ENCODE results near the gene UBE2F.
"Not testable (repeated sequence)": the region's sequence is repeated elsewhere in the genome, so short reads cannot be mapped to it uniquely, and the experiment has no call there.

UBE2F gene

DNA sequence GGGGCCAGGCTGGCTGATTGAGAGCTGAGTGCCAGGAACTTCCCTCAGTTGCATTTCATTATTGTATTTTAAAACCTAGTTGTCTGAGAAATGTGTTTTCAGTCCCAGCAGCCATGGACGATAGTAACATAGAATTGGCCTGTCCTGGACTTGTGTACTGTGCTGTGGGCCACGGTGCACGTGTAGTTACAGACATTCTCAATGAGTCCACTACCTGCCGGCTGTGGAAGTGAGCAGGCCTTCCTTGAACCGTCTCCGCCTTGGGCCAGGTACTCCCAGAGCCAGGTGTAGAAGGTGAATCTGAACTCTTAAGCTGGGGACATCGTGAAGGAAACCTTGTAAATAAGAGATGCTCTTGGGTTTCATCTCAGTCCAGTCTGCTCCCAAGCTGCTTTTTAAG, 47.0 kb downstream of the UBE2F start:
- in situ Hi-C loops (cut with MboI; ENCODE audit: low sequenced_read_pairs): no loop called here

DNA sequence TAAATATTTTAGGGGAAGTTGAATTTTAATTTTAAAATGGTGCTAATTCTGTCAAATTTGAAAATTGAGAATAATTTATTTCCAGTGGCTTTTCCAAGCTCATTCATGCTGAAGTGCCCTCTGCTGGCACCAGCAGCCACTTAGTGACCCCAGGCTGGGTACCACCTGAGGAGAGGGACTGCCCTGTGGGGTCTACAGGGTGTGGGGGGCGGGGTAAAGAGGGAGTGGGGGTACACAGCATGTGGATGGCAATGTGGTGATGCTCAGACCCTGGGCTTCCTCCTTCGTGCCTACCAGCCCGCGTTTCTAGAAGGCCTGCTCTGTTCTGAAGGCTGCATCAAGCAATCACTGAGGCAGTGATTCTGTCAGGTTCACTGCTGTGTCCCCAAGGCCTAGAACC, 48.9 kb downstream of the UBE2F start:
- in situ Hi-C loops (cut with MboI; ENCODE audit: low sequenced_read_pairs): no loop called here

DNA sequence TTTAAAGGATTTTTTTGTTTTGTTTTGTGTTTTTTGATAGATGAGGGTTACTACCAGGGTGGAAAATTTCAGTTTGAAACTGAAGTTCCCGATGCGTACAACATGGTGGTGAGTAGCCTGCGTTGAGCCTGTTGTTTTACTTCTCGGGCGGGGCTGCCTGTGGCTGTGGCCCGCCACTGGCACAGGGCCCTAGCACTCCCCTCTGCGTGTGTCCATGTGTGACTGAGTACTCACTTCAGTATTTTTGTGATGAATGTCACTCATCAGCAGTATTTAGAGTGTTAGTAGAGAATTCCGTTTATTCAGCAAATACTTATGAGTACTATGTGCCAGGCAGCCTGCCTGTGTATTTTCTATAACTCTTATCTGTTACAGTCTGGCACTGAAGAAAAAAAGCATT, 49.7 kb downstream of the UBE2F start:
- in situ Hi-C loops (cut with MboI; ENCODE audit: low sequenced_read_pairs): no loop called here

DNA sequence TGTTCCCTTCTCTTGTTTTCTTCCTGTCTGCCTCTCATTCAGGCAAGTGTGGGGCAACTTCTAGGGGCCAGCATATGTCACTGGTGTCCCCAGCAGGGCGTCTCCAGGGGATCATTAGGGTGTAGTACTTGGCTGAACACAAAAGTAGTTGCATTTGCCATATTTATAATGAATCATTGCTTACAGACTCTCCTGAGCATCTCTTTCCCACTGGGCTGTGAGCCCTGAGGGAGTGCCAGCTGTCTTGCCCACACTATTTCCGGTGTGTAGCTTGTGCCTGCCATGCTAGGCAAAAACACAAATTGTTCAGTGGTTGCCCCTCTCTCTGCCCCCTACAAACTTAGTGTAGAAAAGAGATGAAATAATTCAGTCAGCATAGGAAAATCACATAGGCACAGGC, 53.1 kb downstream of the UBE2F start:
- in situ Hi-C loops (cut with MboI; ENCODE audit: low sequenced_read_pairs): no loop called here

DNA sequence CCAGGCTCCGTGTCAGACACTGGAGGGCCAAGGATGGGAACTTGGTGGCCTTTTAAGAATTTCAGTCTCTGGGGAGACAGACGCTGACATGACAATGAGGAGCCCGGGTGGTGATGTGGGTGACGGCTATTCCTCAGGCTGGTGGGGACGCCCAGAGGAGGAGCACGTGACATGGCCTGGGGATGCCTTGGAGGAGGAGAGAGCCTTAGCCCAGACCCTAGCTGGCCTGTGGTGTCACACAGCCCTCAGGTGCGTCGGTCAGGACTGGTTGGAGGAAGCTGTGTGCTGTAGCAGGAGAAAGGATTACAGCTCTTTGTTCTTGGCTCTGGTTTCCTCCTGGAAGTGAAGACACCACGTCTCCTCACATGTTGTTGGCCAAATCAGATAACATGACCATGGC, 54.0 kb downstream of the UBE2F start:
- in situ Hi-C loops (cut with MboI; ENCODE audit: low sequenced_read_pairs): no loop called here

DNA sequence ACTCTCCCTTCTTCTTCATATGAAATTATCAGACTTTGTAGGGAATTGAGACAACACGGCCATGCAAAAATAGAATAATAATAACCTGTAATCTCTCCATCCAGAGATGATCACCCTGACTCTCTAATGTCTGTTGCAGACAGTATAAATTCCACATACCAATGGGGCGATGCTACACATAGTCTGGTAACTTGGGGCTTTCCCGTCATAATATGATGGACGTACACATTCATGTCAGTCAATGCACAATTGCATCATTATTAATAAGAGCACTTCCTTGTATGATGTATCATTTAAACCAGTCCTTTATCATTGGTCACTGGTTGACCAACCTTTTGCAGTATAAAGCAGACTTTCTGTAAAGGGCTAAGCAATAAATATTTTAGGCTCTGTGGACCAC, 54.5 kb downstream of the UBE2F start:
- in situ Hi-C loops (cut with MboI; ENCODE audit: low sequenced_read_pairs): no loop called here

DNA sequence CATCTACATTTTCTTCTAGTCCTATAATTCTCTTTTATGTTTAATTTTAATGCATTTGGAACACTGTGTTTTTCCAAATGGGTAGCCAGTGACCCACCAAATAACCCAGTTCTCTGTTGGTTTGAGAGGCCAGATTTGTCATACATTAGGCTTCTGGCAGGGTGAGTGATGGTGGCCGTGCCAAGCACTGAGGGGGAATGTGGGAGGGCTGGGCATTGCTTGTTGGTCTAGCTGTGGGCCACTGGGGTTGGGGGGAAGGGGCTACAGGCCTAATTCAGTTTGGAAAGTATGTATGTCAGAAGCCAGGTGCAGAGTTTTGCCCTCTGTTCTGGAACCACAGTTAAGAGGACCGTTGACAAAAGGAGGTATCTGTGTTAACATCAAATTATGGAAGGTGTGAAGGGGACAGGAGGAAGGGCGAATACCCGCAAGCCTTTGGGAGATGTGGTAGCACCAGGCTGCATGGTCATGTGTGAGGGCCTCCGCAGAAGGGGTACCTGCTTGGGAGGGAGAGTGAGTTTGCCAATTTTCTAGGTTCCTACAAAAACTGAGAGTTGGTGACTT, 55.9 kb downstream of the UBE2F start:
- in situ Hi-C loops (cut with MboI; ENCODE audit: low sequenced_read_pairs): no loop called here

DNA sequence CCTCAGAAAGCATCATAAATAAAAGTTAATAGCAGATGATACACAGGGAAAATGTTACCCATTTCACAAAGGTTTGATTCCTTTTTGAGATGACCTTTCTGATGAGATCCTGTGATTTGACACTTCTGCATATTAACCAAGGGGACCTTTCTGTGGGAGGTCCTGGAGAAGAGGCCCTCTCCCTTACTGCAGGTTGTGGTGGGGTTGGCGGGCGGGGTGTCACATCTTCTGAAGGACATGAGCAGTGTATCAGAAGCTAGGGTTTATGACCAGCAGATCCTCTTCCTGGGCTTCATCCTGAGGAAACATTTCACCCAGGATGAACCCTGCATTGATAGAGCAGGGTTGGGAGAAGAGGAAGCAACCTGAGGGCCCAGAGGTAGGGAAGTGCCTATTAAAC, 56.8 kb downstream of the UBE2F start:
- in situ Hi-C loops (cut with MboI; ENCODE audit: low sequenced_read_pairs): no loop called here

DNA sequence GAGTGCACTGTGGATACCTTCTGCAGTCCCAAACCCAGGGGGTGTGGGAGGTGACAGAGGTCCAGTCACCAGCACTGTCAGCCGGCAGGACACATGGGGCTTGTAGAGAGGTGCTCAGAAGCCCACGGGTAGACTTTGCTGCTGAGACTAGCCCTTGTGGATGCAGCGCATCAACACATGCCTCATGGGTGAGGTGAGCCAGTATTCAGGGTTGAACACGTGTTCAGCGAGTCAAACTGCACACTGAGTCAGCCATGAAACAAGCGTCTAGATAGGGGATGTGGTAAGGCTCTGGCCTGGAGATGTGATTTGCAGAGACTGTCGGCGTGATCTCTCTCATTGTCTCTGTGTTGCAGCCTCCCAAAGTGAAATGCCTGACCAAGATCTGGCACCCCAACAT, 58.2 kb downstream of the UBE2F start:
- in situ Hi-C loops (cut with MboI; ENCODE audit: low sequenced_read_pairs): no loop called here

DNA sequence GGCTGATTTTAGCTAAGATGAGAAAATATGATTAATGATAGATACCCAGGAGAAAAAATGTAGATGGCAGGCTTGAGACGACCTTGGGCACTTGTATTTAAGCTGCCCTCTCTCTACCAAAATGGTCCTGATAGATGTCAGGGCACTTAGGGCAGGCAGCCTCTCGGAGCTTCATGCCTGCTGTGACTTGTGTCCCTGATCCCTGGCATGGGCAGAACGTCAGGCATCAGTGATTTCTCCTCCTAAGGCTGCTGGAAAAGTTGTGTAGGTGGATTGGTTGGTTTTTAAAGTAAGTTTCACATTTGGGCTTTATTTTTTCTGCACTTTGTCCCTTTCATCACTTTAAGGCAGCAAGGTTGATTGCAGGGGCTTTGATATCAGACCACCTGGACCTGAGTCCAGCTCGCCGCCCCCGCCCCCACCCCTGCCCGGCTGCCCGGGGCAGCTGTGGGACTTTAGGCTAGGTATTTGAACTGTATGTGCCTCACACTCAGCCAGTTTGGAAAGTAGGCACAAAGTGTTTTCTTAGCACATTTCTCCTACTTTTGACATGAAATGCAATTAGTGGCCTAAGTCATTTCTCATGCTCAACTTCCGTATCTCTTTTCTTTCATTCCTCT, 59.0 kb downstream of the UBE2F start:
- in situ Hi-C loops (cut with MboI; ENCODE audit: low sequenced_read_pairs): no loop called here

DNA sequence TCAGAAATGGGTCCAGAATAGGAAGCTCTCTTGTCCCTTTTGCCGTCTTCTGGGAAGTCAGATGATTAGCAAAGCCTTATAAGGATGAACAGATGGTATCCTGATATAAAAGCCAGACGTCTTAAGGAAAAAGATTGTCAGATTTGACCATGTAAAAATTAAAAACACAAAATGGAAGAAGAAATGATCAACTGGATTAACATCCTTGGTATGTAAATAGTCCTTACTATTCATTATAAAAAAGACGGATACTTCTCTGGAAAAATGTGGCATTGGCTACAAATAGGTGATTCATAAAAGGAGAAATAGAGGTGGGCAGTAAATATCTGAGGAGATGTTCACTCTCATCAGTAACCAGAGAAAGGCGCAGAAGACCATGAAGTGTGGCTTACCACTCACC, 60.2 kb downstream of the UBE2F start:
- in situ Hi-C loops (cut with MboI; ENCODE audit: low sequenced_read_pairs): no loop called here

DNA sequence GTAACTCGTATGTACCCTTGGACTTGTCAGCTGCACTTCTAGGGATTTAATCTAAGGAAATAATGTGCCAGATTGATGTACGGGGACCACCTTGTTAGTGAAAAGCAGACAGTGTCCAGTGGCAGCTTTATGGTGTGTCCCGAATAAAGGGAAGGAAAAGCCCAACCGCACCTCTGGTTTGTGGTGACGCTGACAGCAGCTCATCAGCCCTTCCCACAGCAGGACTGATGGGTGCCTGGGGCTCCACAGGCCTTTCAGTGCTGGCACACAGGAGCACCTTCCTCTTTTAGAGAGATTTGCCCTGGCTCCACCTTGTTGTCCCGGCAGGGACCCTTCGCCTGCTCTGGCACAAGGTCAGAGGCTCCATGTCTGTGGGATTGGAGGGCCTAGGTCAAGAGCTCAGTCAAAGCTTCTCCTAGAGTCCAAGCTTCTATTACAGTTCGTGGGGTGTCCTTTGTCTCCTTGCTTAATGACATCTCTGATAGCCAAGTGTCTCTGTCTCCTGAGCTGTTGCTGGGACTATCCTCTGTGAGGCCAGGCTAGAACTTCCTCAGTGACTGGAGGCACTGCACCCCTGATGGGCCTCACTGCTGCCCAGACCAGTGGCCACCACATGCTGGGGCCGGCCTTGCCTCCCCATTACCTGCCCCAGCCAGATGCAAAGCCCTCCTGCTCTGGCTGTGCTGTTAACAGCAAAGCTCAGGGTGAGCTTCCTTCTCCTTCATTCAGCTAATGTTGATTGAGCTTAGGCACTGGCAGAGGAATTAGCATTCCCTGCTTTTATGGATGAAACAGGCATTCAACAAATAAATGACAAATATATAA, 61.0 kb downstream of the UBE2F start:
- in situ Hi-C loops (cut with MboI; ENCODE audit: low sequenced_read_pairs): no loop called here

DNA sequence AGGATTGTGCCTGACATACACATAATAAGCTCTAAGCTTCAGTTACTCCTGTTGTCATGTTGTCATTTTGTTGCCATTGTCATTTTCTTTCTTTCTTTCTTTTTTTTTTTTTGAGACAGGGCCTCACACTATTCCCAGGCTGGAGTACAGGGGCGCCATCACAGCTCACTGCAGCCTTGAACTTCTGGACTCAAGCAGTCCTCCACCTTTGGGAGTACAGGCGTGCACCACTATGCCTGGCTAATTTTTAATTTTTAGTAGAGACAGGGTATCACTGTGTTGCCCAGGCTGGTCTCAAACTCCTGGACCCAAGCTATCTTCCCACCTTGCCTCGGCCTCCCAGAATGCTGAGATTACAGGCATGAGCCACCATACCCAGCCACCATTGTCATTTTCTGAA, 63.0 kb downstream of the UBE2F start:
- in situ Hi-C loops (cut with MboI; ENCODE audit: low sequenced_read_pairs): no loop called here

DNA sequence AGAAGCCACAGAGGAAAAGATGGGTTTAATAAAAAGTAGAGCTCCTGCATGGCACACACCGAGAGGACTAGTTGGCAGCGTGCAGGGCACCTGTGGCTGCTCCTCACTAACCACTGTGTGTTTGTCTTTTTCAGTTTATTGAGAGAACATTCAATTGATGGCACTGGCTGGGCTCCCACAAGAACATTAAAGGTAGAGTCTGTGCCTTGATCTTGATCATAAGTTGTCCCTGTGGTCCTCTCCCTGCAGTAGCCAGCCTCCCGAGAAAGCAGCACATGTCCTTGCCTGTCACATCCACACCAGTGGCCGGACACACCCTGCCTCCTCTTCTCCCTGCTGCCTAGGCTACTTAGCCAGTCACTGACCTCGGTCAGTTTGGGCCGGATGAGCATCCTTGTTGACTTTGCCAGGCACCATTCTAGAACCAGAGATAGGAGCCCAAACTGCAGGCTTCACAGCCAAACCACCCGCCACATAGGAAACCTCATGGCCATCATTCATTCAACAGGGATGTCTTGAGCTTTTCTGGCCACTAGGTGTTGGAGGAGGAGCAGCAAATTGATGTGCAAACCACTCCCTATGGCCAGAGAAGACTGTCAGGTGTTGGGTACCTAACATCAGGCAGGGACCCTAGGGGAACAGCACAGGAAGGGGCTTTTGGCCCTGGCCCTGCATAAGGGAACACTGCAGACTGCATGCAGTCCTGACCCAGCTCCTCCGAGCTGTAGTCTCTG, 63.8 kb downstream of the UBE2F start:
- in situ Hi-C loops (cut with MboI; ENCODE audit: low sequenced_read_pairs): no loop called here

DNA sequence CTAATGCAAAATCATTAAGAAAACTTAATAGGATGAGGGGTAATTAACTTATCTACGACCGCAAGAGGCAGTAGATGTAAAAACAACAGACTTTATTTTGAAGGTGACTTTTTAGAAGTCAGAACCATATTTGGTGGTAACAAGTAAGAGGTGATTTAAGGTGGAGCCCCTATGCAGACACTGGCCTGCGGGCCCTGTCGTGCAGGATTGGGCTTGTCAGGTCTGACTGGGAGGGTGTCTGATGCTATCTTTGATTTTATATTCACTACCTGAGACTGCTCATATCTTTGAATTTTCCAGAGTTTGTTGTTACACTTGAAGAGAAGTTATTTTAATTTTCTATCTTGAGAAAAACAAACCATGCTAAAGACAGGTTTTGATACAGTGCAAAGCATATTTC, 64.9 kb downstream of the UBE2F start:
- in situ Hi-C loops (cut with MboI; ENCODE audit: low sequenced_read_pairs): no loop called here

DNA sequence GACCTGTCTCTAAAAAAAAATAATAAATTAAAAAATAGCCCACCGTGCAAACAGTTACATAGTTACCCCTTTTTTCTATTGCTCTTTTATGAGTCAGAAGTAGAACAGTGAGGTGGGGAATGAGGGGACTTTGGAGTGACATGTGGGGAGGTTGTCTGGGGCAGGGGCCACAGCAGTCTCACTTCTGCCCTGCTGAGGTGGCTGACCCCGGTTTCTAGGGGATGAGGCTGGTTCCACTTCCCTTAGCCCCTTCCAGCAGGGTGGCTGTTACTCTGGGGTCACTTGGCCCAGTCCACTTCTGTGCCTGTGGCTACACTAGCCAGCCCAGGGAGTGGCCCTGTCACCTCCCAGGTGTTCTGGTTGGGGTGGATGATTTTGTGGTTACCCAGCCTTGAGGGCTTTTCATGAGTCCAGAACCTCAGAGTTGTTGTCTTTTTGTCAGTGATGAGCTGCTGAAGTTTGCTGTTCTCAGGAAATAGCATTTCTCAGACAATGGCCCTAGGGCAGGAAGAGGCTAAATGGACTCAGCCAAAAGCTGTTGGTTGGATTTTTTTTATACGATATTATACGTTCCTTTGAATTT, 66.0 kb downstream of the UBE2F start:
- in situ Hi-C loops (cut with MboI; ENCODE audit: low sequenced_read_pairs): no loop called here

DNA sequence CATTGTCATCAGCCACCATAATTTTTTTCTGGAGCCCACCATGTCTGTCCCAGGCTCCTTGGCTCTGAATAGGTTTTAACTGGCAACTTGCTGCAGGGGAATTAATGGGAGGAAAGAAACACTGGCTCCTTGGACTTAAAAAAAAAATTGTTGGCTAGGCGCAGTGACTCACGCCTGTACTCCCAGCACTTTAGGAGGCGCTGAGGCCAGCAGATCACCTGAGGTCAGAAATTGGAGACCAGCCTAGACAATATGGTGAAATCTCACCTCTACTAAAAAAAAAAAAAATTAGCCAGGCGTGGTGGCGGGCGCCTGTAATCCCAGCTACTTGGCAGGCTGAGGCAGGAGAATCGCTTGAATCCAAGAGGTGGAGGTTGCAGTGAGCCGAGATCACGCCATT, 67.2 kb downstream of the UBE2F start:
- in situ Hi-C loops (cut with MboI; ENCODE audit: low sequenced_read_pairs): not testable (repeated sequence)

DNA sequence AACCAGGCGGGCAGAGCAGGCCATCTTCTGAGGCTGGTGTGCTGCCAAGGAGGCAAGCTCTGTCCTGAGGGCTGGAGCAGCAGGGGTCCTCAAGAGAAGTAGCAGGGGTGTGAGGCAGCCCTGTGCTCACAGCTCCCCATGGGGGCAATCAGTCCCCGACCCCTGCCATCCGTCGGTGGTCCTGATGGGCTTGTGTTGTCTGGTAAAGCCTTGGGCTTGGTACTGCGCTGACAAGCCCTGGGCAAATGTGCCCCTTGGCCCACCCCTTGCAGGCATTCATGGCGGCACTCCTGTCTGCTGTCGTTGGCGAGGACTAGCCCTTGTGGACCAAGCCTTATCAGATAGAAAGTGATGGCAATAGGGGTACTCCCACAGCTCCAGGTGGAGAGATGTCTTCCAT, 71.4 kb downstream of the UBE2F start:
- in situ Hi-C loops (cut with MboI; ENCODE audit: low sequenced_read_pairs): no loop called here

DNA sequence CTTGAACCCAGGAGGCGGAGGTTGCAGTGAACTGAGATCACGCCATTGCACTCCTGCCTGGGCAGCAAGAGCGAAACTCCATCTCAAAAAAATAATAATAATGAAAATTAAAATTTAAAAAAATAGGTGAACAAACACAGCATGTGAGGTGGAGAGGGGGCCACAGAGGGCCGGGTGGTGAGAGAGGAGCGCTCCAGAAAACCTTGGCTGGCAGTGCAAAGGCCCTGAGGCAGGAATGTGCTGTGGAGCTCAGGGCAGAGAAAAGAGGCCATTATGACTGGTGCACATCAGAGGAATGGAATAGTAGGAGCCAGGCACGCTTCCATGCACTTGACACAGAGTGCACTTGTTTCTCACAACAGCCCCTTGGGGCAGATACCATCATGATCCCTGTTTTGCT, 72.3 kb downstream of the UBE2F start:
- in situ Hi-C loops (cut with MboI; ENCODE audit: low sequenced_read_pairs): no loop called here

DNA sequence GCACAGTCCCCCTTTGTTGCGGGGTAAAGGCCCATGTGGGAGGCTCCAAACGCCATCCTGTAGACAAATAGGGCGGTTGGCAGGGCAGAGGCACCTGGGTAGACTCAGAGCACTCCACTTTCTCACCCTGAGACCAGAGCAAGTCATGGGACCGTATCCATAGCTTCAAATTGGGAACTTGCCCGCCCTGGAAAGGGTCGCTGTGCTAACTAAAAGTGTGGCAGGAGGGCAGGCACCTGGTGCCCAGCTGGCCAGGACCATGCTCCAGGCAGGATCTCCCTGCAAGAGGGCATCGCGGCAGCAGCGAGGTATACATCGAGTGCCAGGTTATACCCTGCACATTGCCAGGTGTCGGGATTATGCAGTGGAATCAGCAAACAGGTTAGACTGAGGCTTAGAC, 73.2 kb downstream of the UBE2F start:
- in situ Hi-C loops (cut with MboI; ENCODE audit: low sequenced_read_pairs): no loop called here

DNA sequence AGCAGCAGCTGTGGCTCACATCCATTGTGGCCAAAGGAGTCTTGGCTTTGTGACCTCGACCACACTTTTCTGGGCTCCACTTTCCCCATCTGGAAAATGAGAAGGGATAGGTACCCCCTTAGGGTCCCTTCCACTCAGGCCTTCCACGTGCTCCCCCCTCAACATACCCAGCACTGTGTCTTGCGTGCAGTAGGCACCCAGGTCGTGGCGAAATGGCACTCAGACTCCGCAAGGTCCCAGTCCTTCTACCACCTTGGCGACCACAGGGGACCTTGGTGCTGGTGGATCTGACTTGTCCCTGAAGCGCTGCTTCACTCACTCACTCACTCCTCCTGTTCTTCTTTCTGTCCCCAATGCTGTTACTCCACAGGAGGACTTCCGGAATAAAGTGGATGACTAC, 74.1 kb downstream of the UBE2F start:
- in situ Hi-C loops (cut with MboI; ENCODE audit: low sequenced_read_pairs): no loop called here

All from HL-60/S4 treated with retinoic acid at 250 ng/mL for 4 days and 3 days (cell line).